DMS153 treated with DMSO at 0.1 percent for 48 hours (cell line): ENCODE measurements around the gene ANP32B.
"Not testable (repeated sequence)": the region's sequence is repeated elsewhere in the genome, so short reads cannot be mapped to it uniquely, and the experiment has no call there.

ENCODE experiments used
- DNase-seq: peaks from one replicate; lab custom pipeline; 2025; ENCODE audit not compliant: unreplicated experiment; lab: John Stamatoyannopoulos, UW

Gene ANP32B

GRCh38 chr9:97991818-97992217 lies 8.7 kb downstream of the ANP32B start:
- no peak for DNase-seq

DNA sequence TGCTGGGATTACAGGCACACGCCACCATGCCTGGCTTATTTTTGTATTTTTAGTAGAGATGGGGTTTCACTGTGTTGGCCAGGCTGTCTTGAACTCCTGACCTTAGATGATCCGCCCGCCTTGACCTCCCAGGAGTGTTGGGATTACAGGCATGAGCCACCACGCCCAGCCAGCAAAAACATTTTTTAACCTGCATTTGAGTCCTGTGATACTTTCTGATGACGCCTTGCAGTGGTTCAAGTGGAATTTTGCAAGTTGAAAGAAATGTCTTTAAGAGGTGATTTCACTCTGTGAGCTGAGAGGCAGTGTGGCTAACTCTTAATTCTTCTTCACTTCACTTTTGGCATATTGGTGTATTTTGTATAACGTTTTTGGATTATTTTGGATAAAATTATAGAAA lies 9.1 kb downstream of the ANP32B start:
- no peak for DNase-seq

GRCh38 chr9:97993000-97993399 lies 9.9 kb downstream of the ANP32B start:
- DNase-seq: no peak

DNA sequence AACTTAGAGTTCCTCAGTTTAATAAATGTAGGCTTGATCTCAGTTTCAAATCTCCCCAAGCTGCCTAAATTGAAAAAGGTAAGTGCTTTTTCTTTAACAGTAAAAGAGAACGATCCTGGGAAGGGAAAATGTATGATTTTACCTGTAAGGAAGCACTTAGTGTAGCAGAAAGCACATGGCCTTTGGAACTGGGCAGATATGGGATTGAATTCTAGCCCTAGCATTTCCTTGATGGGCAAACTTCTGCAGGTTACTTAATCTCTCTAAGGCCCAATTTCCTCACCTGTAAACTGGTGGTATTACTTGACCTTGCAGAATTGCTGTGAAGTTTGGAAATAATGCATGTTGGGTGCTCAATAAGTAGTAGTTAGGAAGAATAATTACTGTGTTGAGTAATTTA lies 11.6 kb downstream of the ANP32B start:
- DNase-seq: no peak

- DNase-seq: not testable (repeated sequence)
Measured at GRCh38 chr9:97996676-97997075, 13.5 kb downstream of the ANP32B start.

GRCh38 chr9:97997330-97998276 lies 14.5 kb downstream of the ANP32B start:
- no peak for DNase-seq

DNA sequence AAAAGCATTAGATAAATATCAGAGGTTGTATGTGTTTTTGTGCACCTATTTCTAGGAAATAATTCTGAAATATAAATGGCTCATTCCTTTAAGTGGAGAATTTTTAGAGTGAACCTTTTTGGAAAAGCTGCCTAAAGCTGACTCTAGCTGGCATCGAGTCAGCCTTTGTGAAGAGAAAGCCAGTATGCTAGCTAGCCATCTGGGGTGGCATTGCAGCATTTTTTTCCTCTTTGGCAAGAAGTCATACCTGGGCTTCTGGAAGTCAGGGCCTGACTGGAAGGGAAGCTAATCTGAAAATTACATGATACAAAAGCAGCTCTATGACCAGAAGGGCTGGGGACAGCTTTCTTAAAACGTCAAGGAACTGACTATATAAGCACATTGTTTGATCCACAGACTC lies 19.7 kb downstream of the ANP32B start:
- DNase-seq: no peak

DNA sequence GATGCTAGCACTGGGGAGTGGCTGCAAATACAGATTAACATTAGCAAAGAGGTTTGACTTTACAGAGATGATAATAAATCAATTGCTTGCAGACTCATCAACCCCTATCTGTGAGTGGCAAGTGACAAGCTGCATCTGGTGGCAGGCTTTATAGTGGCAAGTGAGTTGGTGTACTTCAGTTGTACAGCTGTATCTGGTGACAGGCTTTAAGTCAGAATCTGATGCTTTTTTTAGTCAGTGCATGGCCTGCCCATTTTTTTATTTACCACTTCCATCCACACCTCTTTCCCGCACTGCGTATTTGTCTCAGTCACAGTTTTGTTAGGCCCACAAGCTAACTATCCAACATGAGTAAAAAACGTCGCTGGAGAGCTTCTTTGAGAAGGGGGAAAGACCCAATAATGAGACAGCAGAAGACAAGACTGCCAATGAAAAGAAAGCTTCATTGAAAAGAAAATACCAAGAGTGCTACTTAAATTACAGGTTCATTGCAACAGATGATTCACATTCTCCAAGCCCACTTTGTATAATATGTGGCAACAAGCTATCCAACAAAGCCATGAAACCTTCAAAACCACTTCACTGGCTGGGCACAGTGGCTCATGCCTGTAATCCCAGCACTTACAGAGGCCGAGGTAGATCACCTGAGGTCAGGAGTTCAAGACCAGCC lies 23.1 kb downstream of the ANP32B start:
- no peak for DNase-seq

DNA sequence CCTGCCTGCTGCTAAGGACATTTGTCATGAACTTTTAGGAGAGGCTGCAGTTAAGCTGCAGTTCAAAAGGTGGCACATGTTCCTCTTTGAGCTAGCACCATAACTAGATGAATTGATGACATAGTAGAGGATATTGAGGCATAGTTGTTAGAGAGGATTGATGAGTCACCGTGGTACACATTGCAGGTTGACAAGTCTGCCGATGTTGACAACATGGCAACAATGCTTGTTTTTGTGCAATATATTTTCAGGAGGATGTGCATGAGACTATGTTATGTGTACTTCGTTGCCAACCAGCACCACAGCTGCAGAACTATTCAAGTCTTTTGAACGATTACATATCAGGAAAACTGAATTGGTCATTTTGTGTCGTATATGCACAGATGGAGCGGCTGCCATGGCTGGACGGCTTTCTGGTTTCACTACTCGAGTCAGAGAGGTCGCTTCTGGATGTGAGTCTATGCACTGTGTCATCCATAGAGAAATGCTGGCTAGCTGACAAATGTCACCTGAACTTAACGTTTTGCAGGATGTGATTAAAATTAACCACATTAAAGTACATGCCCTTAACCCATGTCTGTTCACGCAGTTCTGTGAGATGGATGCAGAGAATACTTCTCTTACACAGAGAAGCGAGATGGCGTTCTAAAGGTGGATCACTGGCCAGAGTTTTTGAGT lies 24.2 kb downstream of the ANP32B start:
- DNase-seq: no peak

GRCh38 chr9:98008764-98009163 lies 25.6 kb downstream of the ANP32B start:
- no peak for DNase-seq

DNA sequence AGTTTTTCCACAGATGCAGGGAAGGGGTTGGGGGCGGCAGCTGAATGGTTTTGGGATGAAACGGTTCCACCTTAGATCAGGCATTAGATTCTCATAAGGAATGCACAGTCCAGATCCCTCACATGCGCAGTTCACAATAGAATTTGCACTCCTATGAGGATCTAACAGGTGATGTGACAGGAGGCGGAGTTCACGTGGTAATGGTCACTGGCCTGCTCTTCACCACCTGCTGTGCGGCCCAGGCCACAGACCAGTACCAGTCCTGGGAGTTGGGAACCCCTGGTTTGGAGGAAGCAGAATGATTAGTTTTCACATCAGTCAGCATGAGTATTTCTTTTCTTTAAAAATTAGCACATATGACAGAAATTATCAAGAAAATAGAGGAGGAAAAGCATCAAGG lies 26.3 kb downstream of the ANP32B start:
- no peak for DNase-seq

DNA sequence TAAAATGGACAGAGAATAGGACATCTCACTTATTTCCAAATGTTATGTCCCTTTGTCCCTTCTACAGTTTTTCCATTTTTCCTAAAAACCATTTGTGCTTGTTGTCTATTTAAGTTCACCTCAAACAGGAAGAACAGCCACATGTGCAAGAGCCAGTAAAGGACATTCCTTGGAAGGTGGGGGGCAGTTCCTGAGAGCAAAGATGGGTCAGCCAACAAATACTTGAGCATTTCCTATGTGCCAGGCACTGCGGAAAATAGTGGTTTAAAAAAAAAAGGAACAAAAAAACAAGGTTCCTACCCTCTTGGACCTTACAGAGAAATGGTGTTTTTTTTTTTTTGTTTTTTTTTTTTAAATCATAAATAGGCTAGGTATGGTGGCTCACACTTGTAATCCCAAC lies 26.8 kb downstream of the ANP32B start:
- DNase-seq: no peak

DNA sequence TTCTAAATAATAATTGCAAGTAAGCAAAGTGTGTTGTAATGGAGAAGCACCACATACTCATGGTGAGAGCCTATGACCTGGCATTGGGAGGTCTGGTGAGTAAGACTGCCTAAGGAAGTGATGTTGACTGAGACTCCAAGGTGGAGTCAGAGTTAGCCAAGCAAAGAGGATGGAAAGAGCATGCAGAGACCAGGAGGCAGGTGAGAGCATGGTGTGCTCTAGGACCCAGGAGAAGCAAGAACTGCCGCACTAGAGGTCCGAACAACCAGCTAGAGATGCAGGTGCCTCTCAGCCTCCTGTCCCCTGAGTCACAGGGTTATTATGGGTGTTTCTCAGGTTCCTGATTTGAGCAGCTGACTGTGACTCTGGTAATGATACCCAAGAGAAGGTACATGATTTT lies 27.3 kb downstream of the ANP32B start:
- DNase-seq: no peak

- no peak for DNase-seq
Measured at GRCh38 chr9:98011122-98011521, 28.0 kb downstream of the ANP32B start.

DNA sequence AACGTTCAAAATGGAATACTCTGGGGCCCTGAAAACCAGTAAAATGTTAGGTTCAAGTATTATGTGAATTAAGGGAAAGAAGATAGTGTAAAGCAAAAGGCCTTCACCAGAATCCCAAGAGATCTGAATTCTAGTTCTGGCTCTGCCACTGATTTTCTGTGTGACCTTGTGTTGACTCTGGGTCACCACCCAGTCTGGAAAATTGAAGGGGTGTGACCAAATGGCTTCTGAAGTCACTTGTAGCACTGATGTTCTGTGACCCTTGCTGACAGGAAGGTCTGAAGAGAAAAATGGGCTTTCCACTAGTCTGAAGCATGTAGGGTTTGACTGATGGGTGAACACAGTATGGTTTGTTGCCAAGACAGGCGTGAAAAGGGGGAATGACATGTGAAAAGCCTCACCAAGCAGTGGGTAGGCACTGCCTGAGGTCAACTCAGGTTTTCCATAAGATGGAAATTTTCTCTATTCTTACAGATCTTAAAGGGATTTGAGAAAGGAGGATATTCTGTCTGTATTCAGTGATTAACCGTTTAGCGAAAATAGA lies 33.1 kb downstream of the ANP32B start:
- no peak for DNase-seq

DNA sequence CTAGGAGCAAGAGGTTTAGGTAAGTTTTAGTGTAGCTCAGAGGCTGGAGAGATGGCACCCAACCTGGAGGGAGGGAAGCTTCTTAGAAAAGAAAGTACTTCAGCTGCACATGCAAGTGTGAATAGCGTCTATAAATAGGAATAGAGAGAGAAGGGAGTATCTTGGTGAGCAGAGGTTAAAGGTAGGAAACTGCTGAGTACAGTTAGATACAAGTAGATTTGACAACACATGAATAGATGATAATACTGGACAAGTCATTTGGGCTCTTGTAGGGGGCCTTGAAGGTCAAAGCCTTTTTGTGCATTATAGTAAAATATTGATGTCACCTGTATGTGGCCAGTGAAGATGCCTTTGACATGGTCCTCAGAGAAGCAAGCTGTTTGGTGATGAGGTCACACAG lies 34.2 kb downstream of the ANP32B start:
- DNase-seq: no peak

GRCh38 chr9:98018347-98018746 lies 35.2 kb downstream of the ANP32B start:
- DNase-seq: no peak

- no peak for DNase-seq
Measured at GRCh38 chr9:98019098-98019497, 36.0 kb downstream of the ANP32B start.

DNA sequence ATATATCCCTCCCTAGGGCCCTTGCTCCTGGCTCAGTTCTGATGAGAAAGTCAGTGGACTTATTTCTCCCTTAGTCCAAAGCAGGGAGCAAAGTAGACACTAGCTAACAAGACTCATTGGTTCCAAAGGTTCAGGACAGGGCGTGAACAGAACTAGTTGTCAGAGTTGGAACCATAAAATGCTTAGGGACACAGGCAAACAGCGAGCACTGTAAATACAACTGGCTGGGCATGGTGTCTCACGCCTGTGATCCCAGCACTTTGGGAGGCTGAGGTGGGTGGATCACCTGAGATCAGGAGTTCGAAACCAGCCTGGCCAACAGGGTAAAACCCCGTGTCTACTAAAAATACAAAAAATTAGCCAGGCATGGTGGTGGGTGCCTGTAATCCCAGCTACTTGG lies 36.7 kb downstream of the ANP32B start:
- DNase-seq: not testable (repeated sequence)

DNA sequence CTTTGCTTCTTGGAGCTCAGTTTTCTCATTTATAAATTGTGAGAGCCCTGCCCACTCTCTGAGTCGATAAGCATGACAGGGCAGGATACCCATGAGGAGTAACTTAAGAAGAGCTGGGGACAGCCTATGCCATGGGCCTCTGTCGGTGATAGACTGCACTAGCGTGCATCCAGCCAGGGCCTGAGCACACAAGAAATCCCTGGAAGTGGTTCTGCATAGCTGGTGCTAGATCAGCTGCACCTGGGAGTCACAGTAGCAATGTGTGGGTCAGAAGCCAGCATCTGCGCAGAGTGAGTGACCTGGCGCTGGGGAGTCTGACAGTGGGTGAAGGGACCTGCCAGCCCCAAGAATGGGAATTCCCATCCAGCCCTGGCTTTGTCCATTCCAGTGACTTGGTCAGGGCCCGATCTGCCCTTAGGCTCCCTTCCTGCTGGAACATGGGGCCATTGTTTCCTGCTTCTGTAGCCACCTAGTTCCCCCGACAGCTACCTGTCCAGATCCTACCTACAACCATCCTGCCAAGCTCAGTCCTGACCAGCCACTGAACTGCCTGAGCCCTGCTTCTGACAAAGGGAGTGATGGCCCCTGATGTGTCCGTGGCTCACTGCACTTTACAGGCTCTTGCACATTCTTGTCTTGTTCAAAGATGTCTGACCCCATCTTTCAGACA lies 37.5 kb downstream of the ANP32B start:
- DNase-seq: no peak
